Effector memory CD8-positive, alpha-beta T cell (primary cell): ENCODE measurements around the gene FMNL3.

Source experiments
- ATAC-seq: fragments of 150-1000 bp; cut with Tn5 transposase; replicated peaks from 2 replicates; pipeline ENCODE4 v1.10.0; 2021; ENCODE audit warnings: mild to moderate bottlenecking, moderate library complexity
- DNase-seq, 3 experiments: peaks; one replicate each; pipeline ENCODE4 v3.0.0; 2021
- H3K27ac Mint-ChIP-seq, 2 donors: one replicate each; pipeline ENCODE4 v1.8.0; 2022; ENCODE audit warnings: mild to moderate bottlenecking in 2 of 2, mixed read lengths in 2 of 2, moderate library complexity in 2 of 2
- H3K27me3 Mint-ChIP-seq, 2 donors: one replicate each; pipeline ENCODE4 v1.8.0; 2022; ENCODE audit warnings: mixed read lengths in 2 of 2
- H3K36me3 Mint-ChIP-seq: one replicate; pipeline ENCODE4 v1.8.0; 2022; ENCODE audit warnings: mild to moderate bottlenecking, moderate library complexity, mixed read lengths; ENCODE audit not compliant: insufficient read depth
- H3K4me1 Mint-ChIP-seq, 2 donors: one replicate each; pipeline ENCODE4 v1.8.0; 2022; ENCODE audit warnings: low read depth in 2 of 2, mixed read lengths in 2 of 2
- H3K4me3 Mint-ChIP-seq, 2 donors: one replicate each; pipeline ENCODE4 v1.8.0; 2022; ENCODE audit warnings: mild to moderate bottlenecking in 2 of 2, mixed read lengths in 2 of 2, moderate library complexity in 2 of 2
- H3K9me3 Mint-ChIP-seq, 2 donors: one replicate each; pipeline ENCODE4 v1.8.0; 2022; ENCODE audit warnings: mixed read lengths in 2 of 2

Gene FMNL3

DNA sequence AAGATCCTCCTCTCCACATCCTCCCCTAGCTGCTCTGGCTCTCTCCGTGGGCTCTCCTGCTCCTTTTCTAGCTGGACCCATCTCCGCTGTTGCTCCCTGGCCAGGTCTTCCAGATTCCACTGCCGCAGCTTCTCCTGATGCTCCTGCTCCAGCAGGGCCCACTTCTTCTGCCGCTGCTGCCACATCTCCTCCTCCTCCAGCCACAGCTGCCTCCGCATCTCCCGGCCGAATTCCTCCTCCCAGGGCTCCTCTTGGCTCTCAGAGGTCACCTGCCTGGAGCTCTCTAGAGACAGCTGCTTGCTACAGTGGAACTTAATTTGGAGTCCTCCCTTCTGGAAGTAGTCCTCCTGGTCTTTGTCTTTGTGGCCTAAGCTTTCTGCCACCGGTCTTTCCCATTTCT lies 107.2 kb downstream of the FMNL3 start:
- H3K27me3 Mint-ChIP-seq, result no peaks in the 10 kb centered on the region
- no peak for ATAC-seq

DNA sequence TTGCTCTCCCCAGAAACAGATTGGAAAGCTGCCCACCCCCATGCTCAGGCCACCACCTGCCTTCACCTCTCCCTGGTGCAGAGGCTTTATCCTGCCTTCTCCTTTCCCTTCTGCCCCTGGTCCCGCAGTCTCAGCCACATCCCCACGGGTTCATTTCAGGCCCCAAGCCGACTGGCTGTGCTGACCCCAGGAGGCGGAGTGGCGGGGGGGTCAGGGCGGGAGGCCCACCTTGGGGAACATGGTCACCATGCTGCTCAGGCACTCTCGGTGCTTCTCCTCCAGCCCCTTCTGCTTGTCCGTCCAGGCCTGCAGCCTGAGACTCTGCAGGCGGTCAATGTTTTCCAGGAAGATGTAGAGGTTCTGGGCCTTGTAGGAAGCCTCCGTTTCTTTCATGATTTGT lies 108.7 kb downstream of the FMNL3 start:
- Mint-ChIP-seq H3K27ac (peak overlapping the region in 1 of 2 donors; percentile 3), H3K27me3 (no peaks in the 10 kb centered on the region)

More for the DNA sequence above, 107.2 kb downstream of the FMNL3 start:
- no peaks in the 10 kb centered on the region for H3K36me3 Mint-ChIP-seq
- H3K27ac Mint-ChIP-seq, result no peak overlapping the region
- H3K4me1 Mint-ChIP-seq, result no peaks in the 10 kb centered on the region
- H3K4me3 Mint-ChIP-seq, result no peak overlapping the region
- DNase-seq, result no peak
- H3K9me3 Mint-ChIP-seq, result no peaks in the 10 kb centered on the region

DNA sequence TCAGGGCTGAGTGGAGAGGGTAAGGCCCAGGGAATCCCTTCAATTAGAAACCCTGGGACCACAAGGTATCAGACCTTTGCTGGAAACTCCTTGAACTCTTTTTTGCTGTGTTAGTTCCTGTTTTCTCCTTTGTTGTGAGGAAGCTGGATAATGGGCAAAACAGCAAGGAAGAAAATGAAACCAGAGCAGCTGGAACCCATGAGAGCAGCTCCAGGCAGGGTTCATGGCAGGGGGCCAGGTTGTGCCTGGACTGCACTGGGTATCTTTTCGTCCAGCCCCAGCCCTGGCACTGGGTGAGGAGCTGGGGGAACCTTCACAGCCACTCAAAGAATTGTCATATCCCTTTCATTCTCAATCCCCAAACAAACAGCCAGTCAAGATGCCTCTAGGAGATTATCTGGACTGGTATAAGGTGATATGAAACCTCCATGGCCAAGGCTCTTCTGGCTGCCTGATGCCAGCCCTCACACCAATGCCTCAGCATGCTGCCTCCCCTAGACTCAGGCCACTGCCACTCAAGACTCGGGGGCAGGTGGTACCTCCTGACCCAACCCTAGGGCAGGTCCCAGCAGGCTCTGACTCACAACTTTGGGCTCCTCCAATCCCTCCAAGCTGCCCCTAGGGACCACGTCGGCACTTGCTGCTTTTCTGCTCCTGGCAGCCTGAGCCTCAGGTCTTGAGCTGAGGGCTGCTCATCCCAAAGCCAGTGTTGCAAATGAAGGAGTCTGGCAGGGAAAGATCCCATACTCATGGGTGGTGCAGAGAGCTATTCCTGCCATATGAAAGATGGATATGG lies 118.3 kb downstream of the FMNL3 start:
- H3K27me3 Mint-ChIP-seq, result no peaks in the 10 kb centered on the region
- ATAC-seq, result no peak

More for the DNA sequence above, 108.7 kb downstream of the FMNL3 start:
- Mint-ChIP-seq H3K9me3 (no peaks in the 10 kb centered on the region), H3K36me3 (no peaks in the 10 kb centered on the region), H3K4me3 (no peak overlapping the region), H3K4me1 (no peaks in the 10 kb centered on the region)
- ATAC-seq (no peak), DNase-seq (no peak)

DNA sequence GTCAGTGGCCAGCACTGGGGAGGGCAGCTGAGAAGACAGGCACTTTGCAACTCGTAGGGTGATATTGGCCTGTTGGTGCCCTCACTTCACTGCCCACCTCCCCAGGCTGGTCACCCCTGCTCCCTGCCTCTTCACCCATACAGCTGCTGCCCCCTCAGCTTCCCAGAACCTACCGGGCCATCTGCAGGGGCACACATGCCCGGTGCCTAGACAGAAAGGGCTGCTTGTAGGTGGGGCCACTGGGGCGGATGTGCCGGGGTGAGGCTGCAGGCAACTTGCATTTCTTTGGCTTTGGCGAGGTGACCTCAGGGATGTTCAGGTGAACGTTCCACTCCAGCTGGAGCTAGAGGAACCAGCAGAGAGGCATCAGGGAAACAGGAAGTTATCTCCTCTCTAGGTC lies 118.9 kb downstream of the FMNL3 start:
- Mint-ChIP-seq H3K9me3 (no peaks in the 10 kb centered on the region), H3K36me3 (peaks cover 2% of the 10 kb centered on the region), H3K4me3 (no peak overlapping the region), H3K27ac (no peak overlapping the region), H3K27me3 (no peaks in the 10 kb centered on the region), H3K4me1 (no peaks in the 10 kb centered on the region)
- DNase-seq (no peak), ATAC-seq (no peak)

More for the DNA sequence above, 118.3 kb downstream of the FMNL3 start:
- Mint-ChIP-seq H3K4me3 (no peak overlapping the region), H3K36me3 (peaks cover 2% of the 10 kb centered on the region), H3K27ac (no peak overlapping the region), H3K9me3 (no peaks in the 10 kb centered on the region), H3K4me1 (no peaks in the 10 kb centered on the region)
- no peak for DNase-seq

DNA sequence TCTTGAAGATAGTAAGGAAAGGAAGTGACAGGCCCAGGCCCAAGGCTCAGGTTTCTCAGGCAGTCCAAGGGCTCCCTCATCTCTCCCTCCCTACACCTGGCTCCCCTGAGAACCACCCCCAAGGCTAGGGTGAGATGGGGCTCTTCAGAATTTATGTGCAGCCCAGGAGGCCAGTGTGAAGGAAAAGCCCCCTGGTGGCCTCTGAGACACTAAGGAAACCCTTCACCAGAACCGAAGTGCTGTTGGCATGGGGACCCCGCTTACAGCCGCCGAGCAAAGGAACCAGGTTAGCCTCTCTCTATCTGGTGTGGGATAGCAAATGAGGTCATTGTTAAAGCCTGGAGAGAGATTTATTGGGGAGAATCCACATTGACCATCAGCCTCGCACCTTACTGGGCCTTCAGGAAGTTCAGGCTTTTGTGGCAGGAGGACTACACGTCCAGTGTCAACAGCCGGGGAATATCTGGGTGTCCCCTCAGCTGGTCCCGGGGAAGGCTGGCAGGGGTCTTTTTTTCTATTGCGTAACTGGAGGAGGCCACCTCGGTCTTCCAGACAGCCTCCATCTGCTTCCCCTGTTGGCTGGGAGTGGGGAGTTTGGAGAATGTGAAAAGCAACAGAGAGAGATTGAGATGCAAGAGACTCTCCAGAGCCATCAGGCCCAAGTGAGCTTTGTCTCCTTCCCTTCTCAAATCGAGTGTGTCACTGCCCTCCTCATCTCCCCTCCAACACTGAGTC lies 119.9 kb downstream of the FMNL3 start:
- ATAC-seq (no peak), DNase-seq (no peak)
- H3K27me3 Mint-ChIP-seq, result no peaks in the 10 kb centered on the region
- no peak overlapping the region for H3K27ac Mint-ChIP-seq
- peaks cover 2% of the 10 kb centered on the region for H3K36me3 Mint-ChIP-seq
- no peaks in the 10 kb centered on the region for H3K9me3 Mint-ChIP-seq
- H3K4me1 Mint-ChIP-seq, result no peaks in the 10 kb centered on the region
- no peak overlapping the region for H3K4me3 Mint-ChIP-seq
